Measurements from ENCODE around the gene SNTN. TPM values are rescaled to one million over a fixed set of nuclear protein-coding genes. Genes with fewer than 3 reads are reported as not detected.

Gene SNTN
- total RNA-seq = not detected
- polyA plus RNA-seq = not detected

DNA sequence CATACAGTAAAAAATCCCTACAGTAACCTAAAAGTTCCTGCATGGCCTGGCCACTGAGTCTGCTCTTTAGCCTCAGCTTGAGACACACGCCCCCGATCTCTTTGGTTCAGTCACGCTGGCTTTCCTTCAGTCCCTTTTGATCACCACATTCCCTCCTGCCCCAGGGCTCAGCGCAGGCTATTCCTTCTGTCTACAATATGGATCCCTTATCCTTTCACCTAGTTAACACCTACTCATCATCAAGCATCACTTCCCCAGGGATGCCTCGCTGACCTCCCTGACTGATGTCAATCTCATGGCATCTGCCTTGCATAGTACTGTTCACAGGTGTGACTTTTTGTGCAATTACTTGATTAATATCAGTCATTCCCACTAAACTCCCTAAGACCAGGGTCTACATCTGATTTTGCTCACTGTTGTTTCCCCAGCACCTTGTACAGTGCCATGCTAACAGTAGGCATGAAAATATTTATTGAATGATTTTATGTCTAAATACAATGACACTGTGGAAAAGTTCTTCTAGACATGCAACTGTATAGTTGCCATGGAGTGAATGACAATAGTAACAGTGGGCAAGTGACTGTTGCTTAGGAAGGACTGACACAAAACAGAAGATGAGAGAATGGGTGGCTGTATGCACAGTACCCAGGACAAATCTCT lies at the start of gene SNTN:
Gene SNTN, plus strand, starts transcription at position 610 of the 660 bp plus-strand sequence. Its CDS starts 13 bp downstream, at position 623.
- H3K4me1 Mint-ChIP-seq = no peaks in the 10 kb centered on the region
- H3K4me1 ChIP-seq (ENCODE audit: insufficient read depth, low read length) = no peaks in the 10 kb centered on the region

DNA sequence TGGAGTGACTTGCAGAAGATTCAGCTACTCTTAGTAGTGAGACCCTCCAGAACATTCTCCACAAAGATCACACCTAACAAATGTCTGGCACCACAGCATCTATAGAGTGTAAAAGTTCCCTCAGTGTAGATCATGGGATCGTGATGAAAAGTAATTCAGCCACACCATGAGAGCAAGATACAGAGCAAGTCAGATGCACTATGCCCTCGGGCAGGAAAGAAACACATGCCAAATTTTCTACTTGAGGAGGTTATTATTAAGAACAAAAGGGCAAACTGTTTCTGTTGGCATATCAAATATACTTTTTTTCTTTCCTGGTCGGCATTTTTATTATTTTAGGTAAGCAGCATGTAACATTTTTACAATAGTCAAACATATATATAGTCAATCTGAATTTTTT lies 44.8 kb upstream of the SNTN start:
- H3K27ac Mint-ChIP-seq = no peak overlapping the region
- H3K4me1 ChIP-seq (ENCODE audit: insufficient read depth, low read length) = no peaks in the 10 kb centered on the region
- CTCF ChIA-PET = no interaction called here
- no peaks in the 10 kb centered on the region for H3K9me3 Mint-ChIP-seq
- no peaks in the 10 kb centered on the region for H3K36me3 ChIP-seq (ENCODE audit: insufficient read depth, low read length)
- POLR2A ChIA-PET = no interaction called here
- no peaks in the 10 kb centered on the region for H3K36me3 Mint-ChIP-seq
- no peak overlapping the region for H3K4me3 Mint-ChIP-seq
- no peaks in the 10 kb centered on the region for H3K27me3 Mint-ChIP-seq
- no peak overlapping the region for H3K4me3 ChIP-seq (ENCODE audit: low read length)
- no peak for DNase-seq
- no peaks in the 10 kb centered on the region for H3K9me3 ChIP-seq (ENCODE audit: low read length)
- no peak overlapping the region for H3K27ac ChIP-seq (ENCODE audit: low read depth, low read length)
- H3K27me3 ChIP-seq (ENCODE audit: insufficient read depth, low read length, poor library complexity, severe bottlenecking) = no peaks in the 10 kb centered on the region
- no peaks in the 10 kb centered on the region for H3K4me1 Mint-ChIP-seq

More for the DNA sequence above, at the start of gene SNTN:
- no peak for DNase-seq
- Histone ChIP-seq H3K4me3 (ENCODE audit: low read length) (no peak within 1 kb of the TSS), H3K27me3 (ENCODE audit: insufficient read depth, low read length, poor library complexity, severe bottlenecking) (no peaks in the 10 kb centered on the region), H3K36me3 (ENCODE audit: insufficient read depth, low read length) (no peaks in the 10 kb centered on the region), H3K27ac (ENCODE audit: low read depth, low read length) (no peak within 1 kb of the TSS), H3K9me3 (ENCODE audit: low read length) (no peaks in the 10 kb centered on the region)
- H3K27me3 Mint-ChIP-seq = no peaks in the 10 kb centered on the region
- no peaks in the 10 kb centered on the region for H3K36me3 Mint-ChIP-seq
- no peak within 1 kb of the TSS for H3K27ac Mint-ChIP-seq
- CTCF ChIA-PET = no interaction called here
- H3K4me3 Mint-ChIP-seq = no peak within 1 kb of the TSS
- POLR2A ChIA-PET = no interaction called here
- H3K9me3 Mint-ChIP-seq = peaks cover 0 to 2% (median 0%) of the 10 kb centered on the region in 5 donors

DNA sequence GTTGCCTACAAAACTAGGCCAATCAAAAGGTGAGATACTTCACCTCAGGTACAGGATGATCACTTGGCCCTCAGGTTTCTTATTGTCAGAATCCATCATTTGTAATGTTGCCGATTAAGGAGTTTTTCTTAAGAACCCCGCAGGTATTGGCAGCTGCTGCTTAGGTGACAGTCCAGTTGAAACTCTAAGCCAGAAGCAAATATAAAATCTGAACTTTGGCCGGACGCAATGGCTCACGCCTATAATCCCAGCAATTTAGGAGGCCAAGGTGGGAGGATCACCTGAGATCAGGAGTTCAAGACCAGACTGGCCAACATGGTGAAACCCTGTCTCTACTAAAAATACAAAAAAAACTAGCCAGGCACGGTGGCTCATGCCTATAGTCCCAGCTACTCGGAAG lies 43.1 kb upstream of the SNTN start:
- DNase-seq = no peak
- no peaks in the 10 kb centered on the region for H3K36me3 ChIP-seq (ENCODE audit: insufficient read depth, low read length)
- no peaks in the 10 kb centered on the region for H3K4me1 ChIP-seq (ENCODE audit: insufficient read depth, low read length)
- Mint-ChIP-seq H3K27me3 (no peaks in the 10 kb centered on the region), H3K9me3 (peaks cover 0 to 2% (median 0%) of the 10 kb centered on the region in 5 donors), H3K4me3 (no peak overlapping the region), H3K27ac (no peak overlapping the region), H3K36me3 (no peaks in the 10 kb centered on the region), H3K4me1 (no peaks in the 10 kb centered on the region)
- no peaks in the 10 kb centered on the region for H3K27me3 ChIP-seq (ENCODE audit: insufficient read depth, low read length, poor library complexity, severe bottlenecking)
- H3K9me3 ChIP-seq (ENCODE audit: low read length) = no peaks in the 10 kb centered on the region
- H3K4me3 ChIP-seq (ENCODE audit: low read length) = no peak overlapping the region
- CTCF ChIA-PET = no interaction called here
- H3K27ac ChIP-seq (ENCODE audit: low read depth, low read length) = no peak overlapping the region
- POLR2A ChIA-PET = no interaction called here

DNA sequence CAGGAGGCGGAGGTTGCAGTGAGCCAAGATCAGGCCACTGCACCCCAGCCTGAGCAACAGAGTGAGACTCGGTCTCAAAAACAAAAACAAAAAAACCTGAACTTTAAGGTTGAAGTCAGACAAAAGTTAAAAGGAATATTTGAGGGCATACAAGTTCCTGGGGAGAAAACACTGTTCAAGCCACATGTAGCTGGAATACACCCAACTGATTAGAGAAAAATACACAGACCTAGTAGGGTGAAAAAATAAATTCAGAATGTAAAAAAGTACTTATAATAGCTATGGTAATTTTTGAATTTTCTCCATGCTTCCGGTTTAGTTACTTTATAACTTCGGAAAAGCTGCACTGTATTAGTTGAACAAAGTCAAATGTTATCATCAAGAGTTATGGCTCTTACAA lies 42.6 kb upstream of the SNTN start:
- Histone ChIP-seq H3K4me3 (ENCODE audit: low read length) (no peak overlapping the region), H3K36me3 (ENCODE audit: insufficient read depth, low read length) (no peaks in the 10 kb centered on the region), H3K4me1 (ENCODE audit: insufficient read depth, low read length) (no peaks in the 10 kb centered on the region), H3K9me3 (ENCODE audit: low read length) (no peaks in the 10 kb centered on the region), H3K27ac (ENCODE audit: low read depth, low read length) (no peak overlapping the region), H3K27me3 (ENCODE audit: insufficient read depth, low read length, poor library complexity, severe bottlenecking) (no peaks in the 10 kb centered on the region)
- CTCF ChIA-PET = no interaction called here
- Mint-ChIP-seq H3K4me3 (no peak overlapping the region), H3K9me3 (peaks cover 0 to 2% (median 0%) of the 10 kb centered on the region in 5 donors), H3K27me3 (no peaks in the 10 kb centered on the region), H3K27ac (no peak overlapping the region), H3K36me3 (no peaks in the 10 kb centered on the region), H3K4me1 (no peaks in the 10 kb centered on the region)
- POLR2A ChIA-PET = no interaction called here
- no peak for DNase-seq

DNA sequence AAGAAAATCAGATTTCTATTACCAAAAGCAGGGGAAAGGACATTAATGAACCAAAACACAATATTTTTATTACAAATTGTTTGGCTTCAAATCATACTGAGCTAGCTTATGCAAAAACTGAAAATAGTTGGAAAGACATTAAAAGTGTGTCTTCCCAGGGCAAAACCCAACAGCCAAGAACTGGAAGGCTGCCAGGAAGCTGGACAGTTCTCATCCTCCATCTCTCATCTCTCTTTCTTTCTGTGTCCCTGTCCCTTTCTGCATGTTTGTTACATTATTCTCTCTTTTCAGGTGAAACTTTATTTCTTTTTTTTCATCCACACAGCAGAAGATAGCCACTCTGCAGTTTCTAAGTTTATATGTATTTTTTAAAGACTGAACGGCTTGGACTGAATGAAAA lies 41.1 kb upstream of the SNTN start:
- no peak for DNase-seq
- no peak overlapping the region for H3K27ac Mint-ChIP-seq
- H3K9me3 ChIP-seq (ENCODE audit: low read length) = no peaks in the 10 kb centered on the region
- ChIA-PET POLR2A (no interaction called here), CTCF (no interaction called here)
- H3K36me3 Mint-ChIP-seq = no peaks in the 10 kb centered on the region
- no peaks in the 10 kb centered on the region for H3K27me3 ChIP-seq (ENCODE audit: insufficient read depth, low read length, poor library complexity, severe bottlenecking)
- no peaks in the 10 kb centered on the region for H3K27me3 Mint-ChIP-seq
- H3K4me1 Mint-ChIP-seq = no peaks in the 10 kb centered on the region
- no peak overlapping the region for H3K27ac ChIP-seq (ENCODE audit: low read depth, low read length)
- H3K4me1 ChIP-seq (ENCODE audit: insufficient read depth, low read length) = no peaks in the 10 kb centered on the region
- no peaks in the 10 kb centered on the region for H3K36me3 ChIP-seq (ENCODE audit: insufficient read depth, low read length)
- no peak overlapping the region for H3K4me3 ChIP-seq (ENCODE audit: low read length)
- H3K9me3 Mint-ChIP-seq = peaks cover 0 to 2% (median 0%) of the 10 kb centered on the region in 5 donors
- H3K4me3 Mint-ChIP-seq = no peak overlapping the region

DNA sequence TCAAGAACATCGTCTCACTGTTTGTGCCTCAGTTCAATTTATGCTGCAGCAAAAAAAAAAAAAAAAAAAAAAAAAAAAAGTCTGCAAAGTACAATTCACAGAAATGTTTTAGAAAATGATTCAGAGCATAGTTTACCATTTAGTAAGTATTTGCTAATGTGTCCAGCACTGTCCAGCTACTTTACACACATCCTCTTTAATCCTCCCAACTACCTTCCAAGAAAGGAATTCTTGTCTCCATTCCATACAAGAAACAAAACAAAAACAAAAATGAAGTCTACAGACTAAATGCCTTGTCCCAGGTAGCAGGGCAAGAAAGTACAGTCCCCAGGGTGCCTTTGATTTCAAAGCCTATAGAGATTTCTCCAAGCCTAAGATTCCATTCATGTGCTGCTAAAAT lies 38.9 kb upstream of the SNTN start:
- DNase-seq = no peak
- POLR2A ChIA-PET = no interaction called here
- Mint-ChIP-seq H3K4me1 (no peaks in the 10 kb centered on the region), H3K27me3 (no peaks in the 10 kb centered on the region), H3K4me3 (no peak overlapping the region), H3K27ac (no peak overlapping the region), H3K9me3 (peaks cover 0 to 2% (median 0%) of the 10 kb centered on the region in 5 donors), H3K36me3 (no peaks in the 10 kb centered on the region)
- no peaks in the 10 kb centered on the region for H3K36me3 ChIP-seq (ENCODE audit: insufficient read depth, low read length)
- CTCF ChIA-PET = no interaction called here
- no peak overlapping the region for H3K27ac ChIP-seq (ENCODE audit: low read depth, low read length)
- no peaks in the 10 kb centered on the region for H3K27me3 ChIP-seq (ENCODE audit: insufficient read depth, low read length, poor library complexity, severe bottlenecking)
- H3K4me1 ChIP-seq (ENCODE audit: insufficient read depth, low read length) = no peaks in the 10 kb centered on the region
- H3K4me3 ChIP-seq (ENCODE audit: low read length) = no peak overlapping the region
- H3K9me3 ChIP-seq (ENCODE audit: low read length) = no peaks in the 10 kb centered on the region

DNA sequence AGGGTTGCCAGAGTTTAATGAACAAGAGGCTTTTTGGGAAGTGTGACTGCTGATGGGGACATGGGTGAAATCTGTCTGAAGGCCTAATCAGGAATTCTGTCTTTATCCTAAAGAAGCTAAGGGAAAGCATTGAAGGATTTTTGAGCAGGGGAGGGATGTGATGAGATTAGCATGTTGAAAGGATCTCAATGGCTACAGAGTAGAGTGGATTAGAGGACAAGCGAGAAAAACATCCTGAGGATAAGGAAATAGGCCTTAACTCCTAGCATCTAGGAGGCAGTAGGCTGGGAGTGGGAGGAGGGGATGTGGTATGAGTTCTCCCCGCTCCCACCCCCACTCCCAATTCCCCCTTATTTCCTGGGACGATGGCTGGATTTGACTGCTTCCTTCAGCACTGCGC lies 35.1 kb upstream of the SNTN start:
- no peaks in the 10 kb centered on the region for H3K9me3 ChIP-seq (ENCODE audit: low read length)
- DNase-seq = no peak
- ChIA-PET CTCF (no interaction called here), POLR2A (no interaction called here)
- no peak overlapping the region for H3K27ac ChIP-seq (ENCODE audit: low read depth, low read length)
- H3K27ac Mint-ChIP-seq = no peak overlapping the region
- H3K4me3 ChIP-seq (ENCODE audit: low read length) = no peak overlapping the region
- no peaks in the 10 kb centered on the region for H3K4me1 Mint-ChIP-seq
- H3K36me3 ChIP-seq (ENCODE audit: insufficient read depth, low read length) = no peaks in the 10 kb centered on the region
- H3K27me3 ChIP-seq (ENCODE audit: insufficient read depth, low read length, poor library complexity, severe bottlenecking) = no peaks in the 10 kb centered on the region
- no peaks in the 10 kb centered on the region for H3K4me1 ChIP-seq (ENCODE audit: insufficient read depth, low read length)
- H3K9me3 Mint-ChIP-seq = peaks cover 0 to 8% (median 0%) of the 10 kb centered on the region in 5 donors
- H3K36me3 Mint-ChIP-seq = no peaks in the 10 kb centered on the region
- H3K4me3 Mint-ChIP-seq = no peak overlapping the region
- peaks cover 0 to 2% of the 10 kb centered on the region in 2 donors for H3K27me3 Mint-ChIP-seq

DNA sequence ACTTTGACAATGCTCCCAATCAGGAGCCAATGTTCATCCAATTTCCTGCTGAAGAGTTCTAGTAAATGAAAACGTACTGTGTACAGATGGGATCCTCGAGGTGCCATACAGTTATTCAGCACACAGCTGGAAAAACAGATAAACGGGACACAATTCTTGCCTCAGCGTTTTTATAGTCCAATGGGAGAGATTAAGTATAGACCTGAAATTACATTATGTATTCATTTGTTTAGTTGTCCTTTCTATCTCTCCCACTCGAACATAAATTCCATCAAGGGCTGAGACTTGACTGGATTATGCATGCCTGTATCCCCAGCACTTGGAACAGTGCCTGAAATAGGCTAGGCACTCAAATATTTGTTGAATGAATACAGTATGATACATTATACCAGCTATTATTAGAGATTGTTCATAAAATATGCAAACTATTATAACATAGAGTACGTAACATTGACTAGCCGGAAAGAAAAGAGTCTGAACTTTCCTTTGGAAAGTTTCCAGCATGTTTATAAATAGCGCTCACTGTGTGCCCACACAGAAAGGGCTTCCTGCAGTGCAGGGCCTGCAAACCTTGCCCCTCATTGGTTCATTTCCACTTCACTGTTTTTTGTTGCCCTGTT lies 27.4 kb upstream of the SNTN start:
- ChIA-PET CTCF (no interaction called here), POLR2A (no interaction called here)
- H3K27ac Mint-ChIP-seq = no peak overlapping the region
- no peaks in the 10 kb centered on the region for H3K27me3 ChIP-seq (ENCODE audit: insufficient read depth, low read length, poor library complexity, severe bottlenecking)
- no peaks in the 10 kb centered on the region for H3K36me3 ChIP-seq (ENCODE audit: insufficient read depth, low read length)
- no peak for DNase-seq
- no peak overlapping the region for H3K4me3 ChIP-seq (ENCODE audit: low read length)
- no peaks in the 10 kb centered on the region for H3K4me1 ChIP-seq (ENCODE audit: insufficient read depth, low read length)
- H3K27me3 Mint-ChIP-seq = no peaks in the 10 kb centered on the region
- H3K36me3 Mint-ChIP-seq = no peaks in the 10 kb centered on the region
- H3K4me1 Mint-ChIP-seq = no peaks in the 10 kb centered on the region
- H3K27ac ChIP-seq (ENCODE audit: low read depth, low read length) = no peak overlapping the region
- H3K4me3 Mint-ChIP-seq = no peak overlapping the region
- H3K9me3 ChIP-seq (ENCODE audit: low read length) = no peaks in the 10 kb centered on the region
- peaks cover 0 to 3% (median 0%) of the 10 kb centered on the region in 5 donors for H3K9me3 Mint-ChIP-seq
